ENCODE data around the gene DCAF10. TPM values are rescaled to one million over a fixed set of nuclear protein-coding genes. Genes with fewer than 3 reads are reported as not detected.

The DCAF10 gene
- total and polyA plus RNA-seq, 2 of the 8 experiments (the other 6 are each of a cell fraction or from before 2014, with no cell fraction given), result 7.1 to 15.0 TPM

DNA sequence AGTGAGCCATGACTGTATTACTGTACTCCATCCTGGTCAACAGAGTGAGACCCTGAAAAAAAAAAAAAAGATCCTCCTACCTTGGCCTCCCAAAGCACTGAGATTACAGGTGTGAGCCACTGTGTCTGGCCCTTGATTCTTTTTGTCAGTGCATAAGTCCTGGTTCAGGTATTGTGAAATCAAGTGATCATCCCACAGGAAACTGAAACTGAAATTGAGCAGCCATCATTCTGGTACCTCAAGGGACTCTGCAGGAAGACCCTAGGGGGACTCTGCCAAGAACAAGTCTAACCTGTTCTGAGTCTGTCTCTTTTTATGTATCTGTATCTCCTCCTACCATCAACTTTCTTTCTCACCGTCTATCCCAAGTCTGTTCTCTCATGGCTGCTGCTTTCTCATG lies 1.9 kb upstream of the DCAF10 start:
- Histone ChIP-seq H3K56ac (replicated peaks; ENCODE audit: insufficient read length, low read depth, low read length) (no peak overlapping the region), H2AK5ac (ENCODE audit: low read depth, low read length) (no peak overlapping the region), H2BK12ac (ENCODE audit: low read depth, low read length) (no peak overlapping the region), H3K18ac (ENCODE audit: extremely low read depth, low read length) (no peak overlapping the region), H3K4me1 (replicated peaks in 1 of 4; ENCODE audit: control insufficient read depth in 3 of 4, insufficient read depth in 4 of 4, low read length in 3 of 4) (peaks cover 2 to 11% (median 5%) of the 10 kb centered on the region in 4 experiments; a peak in 6 of 7 replicates), H2BK5ac (ENCODE audit: low read depth, low read length) (no peak overlapping the region), H3K9ac (replicated peaks in 1 of 4; ENCODE audit: extremely low read depth in 1 of 4, low read depth in 3 of 4, low read length in 3 of 4) (no peak overlapping the region), H4K5ac (ENCODE audit: insufficient read length, low read depth, low read length) (no peak overlapping the region), H4K8ac (ENCODE audit: extremely low read depth, insufficient read depth, low read length) (no peak overlapping the region), H3K27me3 (replicated peaks in 1 of 4; ENCODE audit: control insufficient read depth in 3 of 4, extremely low read depth in 1 of 4, insufficient read depth in 3 of 4, low read length in 3 of 4) (no peaks in the 10 kb centered on the region; a peak in 1 of 7 replicates), H2AFZ (ENCODE audit: low read length) (no peak overlapping the region), H2BK120ac (replicated peaks; ENCODE audit: low read depth, low read length) (no peak overlapping the region), H3K9me3 (ENCODE audit: insufficient read depth in 2 of 2, low read depth in 1 of 2, low read length in 1 of 2) (no peaks in the 10 kb centered on the region), H3K4me3 (ENCODE audit: extremely low read depth in 1 of 4, insufficient read depth in 2 of 4, low read depth in 3 of 4, low read length in 4 of 4) (no peak overlapping the region), H3K23ac (ENCODE audit: insufficient read length) (no peak overlapping the region), H3K14ac (ENCODE audit: insufficient read length) (no peak overlapping the region), H3K79me2 (ENCODE audit: control insufficient read depth in 1 of 2, insufficient read depth in 2 of 2, low read length in 2 of 2) (peaks cover 0 to 21% of the 10 kb centered on the region in 2 experiments; a peak in 2 of 4 replicates), H3K4ac (replicated peaks; ENCODE audit: insufficient read length, low read depth, low read length) (no peak overlapping the region), H3K4me2 (ENCODE audit: insufficient read depth in 1 of 2, low read depth in 2 of 2, low read length in 2 of 2) (no peak overlapping the region), H2BK20ac (ENCODE audit: low read length) (no peak overlapping the region), H4K91ac (replicated peaks; ENCODE audit: insufficient read length, low read length) (no peak overlapping the region), H3K79me1 (ENCODE audit: low read depth, low read length) (peaks cover 2% of the 10 kb centered on the region; the same call in 1 of the 2 replicates), H2BK15ac (ENCODE audit: low read length) (no peak overlapping the region), H3K23me2 (ENCODE audit: low read depth, low read length) (peaks cover 6% of the 10 kb centered on the region; the same call in 1 of the 2 replicates), H3K27ac (ENCODE audit: low read depth, low read length) (no peak overlapping the region), H3K36me3 (ENCODE audit: control insufficient read depth in 2 of 4, insufficient read depth in 4 of 4, low read length in 3 of 4) (no peaks in the 10 kb centered on the region), H4K20me1 (replicated peaks in 1 of 2; ENCODE audit: control insufficient read depth in 1 of 2, insufficient read depth in 2 of 2, low read length in 2 of 2) (peaks cover 4 to 8% of the 10 kb centered on the region in 2 experiments)
- CTCF ChIA-PET (ENCODE audit: partially characterized antibody), result interaction anchor here (1.0 kb wide), 1 partner anchor 12 kb away, joined by 4 read pairs; no protein-coding TSS in a partner anchor
- no peak for FAIRE-seq
- POLR2A ChIA-PET (ENCODE audit: partially characterized antibody), result no interaction called here
- TF ChIP-seq SP1 (IDR thresholded peaks at IDR 0.05; ENCODE audit: low read depth, low read length), result no peak
- TF ChIP-seq SRF (IDR thresholded peaks at IDR 0.05; ENCODE audit: low read depth, low read length), result no peak
- TF ChIP-seq, protein P1, sequence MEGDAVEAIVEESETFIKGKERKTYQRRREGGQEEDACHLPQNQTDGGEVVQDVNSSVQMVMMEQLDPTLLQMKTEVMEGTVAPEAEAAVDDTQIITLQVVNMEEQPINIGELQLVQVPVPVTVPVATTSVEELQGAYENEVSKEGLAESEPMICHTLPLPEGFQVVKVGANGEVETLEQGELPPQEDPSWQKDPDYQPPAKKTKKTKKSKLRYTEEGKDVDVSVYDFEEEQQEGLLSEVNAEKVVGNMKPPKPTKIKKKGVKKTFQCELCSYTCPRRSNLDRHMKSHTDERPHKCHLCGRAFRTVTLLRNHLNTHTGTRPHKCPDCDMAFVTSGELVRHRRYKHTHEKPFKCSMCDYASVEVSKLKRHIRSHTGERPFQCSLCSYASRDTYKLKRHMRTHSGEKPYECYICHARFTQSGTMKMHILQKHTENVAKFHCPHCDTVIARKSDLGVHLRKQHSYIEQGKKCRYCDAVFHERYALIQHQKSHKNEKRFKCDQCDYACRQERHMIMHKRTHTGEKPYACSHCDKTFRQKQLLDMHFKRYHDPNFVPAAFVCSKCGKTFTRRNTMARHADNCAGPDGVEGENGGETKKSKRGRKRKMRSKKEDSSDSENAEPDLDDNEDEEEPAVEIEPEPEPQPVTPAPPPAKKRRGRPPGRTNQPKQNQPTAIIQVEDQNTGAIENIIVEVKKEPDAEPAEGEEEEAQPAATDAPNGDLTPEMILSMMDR (IDR thresholded peaks at IDR 0.05; ENCODE audit: control extremely low read depth in 1 of 3, insufficient read depth in 1 of 3, low read depth in 1 of 3, low read length in 3 of 3), result no peak
- TF ChIP-seq KDM4A (IDR thresholded peaks at IDR 0.05; ENCODE audit: low read depth, low read length, severe bottlenecking), result no peak
- TF ChIP-seq JUND (IDR thresholded peaks at IDR 0.05; ENCODE audit: low read length), result no peak
- no peak for TF ChIP-seq POU5F1 (IDR thresholded peaks at IDR 0.05; ENCODE audit: low read depth, low read length)
- no peak for TF ChIP-seq CTBP2 (IDR thresholded peaks at IDR 0.05; ENCODE audit: borderline replicate concordance, insufficient read depth, insufficient read length, low read length)
- DNase-seq (ENCODE audit: low read depth in 1 of 2, low spot score in 2 of 2), result no peak
- WGBS, 2 experiments (ENCODE audit: extremely low coverage in 1 of 2, insufficient coverage in 1 of 2, insufficient read length in 1 of 2, insufficient replicate concordance in 2 of 2, low coverage in 1 of 2, low lambda C conversion rate in 2 of 2, missing lambda C conversion rate in 1 of 2), result 93% methylated on average over 1 of the region's 1 CpG; no CpG with 5 or more reads in 1 of the 2 experiments

Measured in H1 (cell line).